CD4-positive, CD25-positive, alpha-beta regulatory T cell (primary cell): ENCODE results near the gene FAM222B. TPM values are rescaled to one million over a fixed set of nuclear protein-coding genes. Genes with fewer than 3 reads are reported as not detected.

Source experiments
- ATAC-seq, 2 donors: fragments of 150-1000 bp; cut with Tn5 transposase; one replicate each; pipeline ENCODE4 v1.10.0; 2021; ENCODE audit warnings: low read depth in 2 of 2, moderate number of reproducible peaks in 2 of 2, moderate library complexity in 1 of 2
- DNase-seq, 3 donors: peaks; one replicate each; pipeline versions ENCODE4 v3.0.0 to v3.0.0-alpha.2; 2012 to 2022; ENCODE audit warnings: mixed read lengths in 1 of 3
- H3K27ac ChIP-seq: one replicate; pipeline ENCODE4 v1.7.0; 2013; ENCODE audit warnings: mild to moderate bottlenecking, low read length; ENCODE audit not compliant: insufficient read depth, poor library complexity, severe bottlenecking
- H3K27me3 ChIP-seq: one replicate; pipeline ENCODE4 v1.7.0; 2013; ENCODE audit warnings: low read length; ENCODE audit not compliant: control insufficient read depth, insufficient read depth
- H3K36me3 ChIP-seq: one replicate; pipeline ENCODE4 v1.7.0; 2013; ENCODE audit warnings: mild to moderate bottlenecking, low read length, moderate library complexity; ENCODE audit not compliant: control insufficient read depth, insufficient read depth
- H3K4me1 ChIP-seq: 2 replicates; pipeline ENCODE4 v1.7.0; 2013; ENCODE audit warnings: mild to moderate bottlenecking, low read length; ENCODE audit not compliant: insufficient read depth, control insufficient read depth, poor library complexity, severe bottlenecking
- H3K4me3 ChIP-seq: one replicate; pipeline ENCODE4 v1.7.0; 2013; ENCODE audit warnings: low read depth, mild to moderate bottlenecking, low read length, moderate library complexity
- H3K9me3 ChIP-seq, 2 experiments: 1 replicate in 1 of 2; 2 replicates in 1 of 2; pipeline ENCODE4 v1.7.0; 2013; ENCODE audit warnings: low read length in 2 of 2, mild to moderate bottlenecking in 1 of 2, moderate library complexity in 1 of 2; ENCODE audit not compliant: control insufficient read depth in 2 of 2
- H3K27ac Mint-ChIP-seq, 3 donors: one replicate each; pipeline ENCODE4 v1.8.0; 2020 to 2022; ENCODE audit warnings: mild to moderate bottlenecking in 3 of 3, mixed read lengths in 3 of 3, moderate library complexity in 2 of 3
- H3K27me3 Mint-ChIP-seq: one replicate; pipeline ENCODE4 v1.8.0; 2022; ENCODE audit warnings: mild to moderate bottlenecking, mixed read lengths
- H3K36me3 Mint-ChIP-seq: one replicate; pipeline ENCODE4 v1.8.0; 2020; ENCODE audit warnings: mixed read lengths
- H3K4me1 Mint-ChIP-seq, 4 donors: one replicate each; pipeline ENCODE4 v1.8.0; 2020 to 2022; ENCODE audit warnings: mixed read lengths in 4 of 4, mild to moderate bottlenecking in 1 of 4
- H3K4me3 Mint-ChIP-seq, 4 donors: one replicate each; pipeline ENCODE4 v1.8.0; 2020 to 2022; ENCODE audit warnings: mild to moderate bottlenecking in 4 of 4, mixed read lengths in 4 of 4, moderate library complexity in 3 of 4
- H3K9me3 Mint-ChIP-seq, 7 donors: one replicate each; pipeline ENCODE4 v1.8.0; 2020 to 2022; ENCODE audit warnings: mixed read lengths in 7 of 7, mild to moderate bottlenecking in 3 of 7, moderate library complexity in 2 of 7
- polyA plus RNA-seq, 4 donors: library from polyadenylated mRNA; unstranded; fragments of 300-500 nt; fragmentation: Illumina TruSeq; gene quantifications; one replicate each; pipeline ENCODE4 v1.2.3, GENCODE V29; 2021
- total RNA-seq: library from RNA; stranded (reverse); gene quantifications from one replicate; pipeline ENCODE4 v1.2.3, GENCODE V29; 2022

FAM222B gene
- total and polyA plus RNA-seq, 5 donors from 2014 or later = 4.4 to 23.4 (median 12.4) TPM

- Histone ChIP-seq H3K9me3 (no peaks in the 10 kb centered on the region), H3K27ac (no peak overlapping the region), H3K27me3 (no peaks in the 10 kb centered on the region), H3K4me3 (no peak overlapping the region), H3K36me3 (no peaks in the 10 kb centered on the region), H3K4me1 (peaks cover 5% of the 10 kb centered on the region)
- H3K36me3 Mint-ChIP-seq = peaks cover 4% of the 10 kb centered on the region
- H3K4me3 Mint-ChIP-seq = no peak overlapping the region
- no peaks in the 10 kb centered on the region for H3K9me3 Mint-ChIP-seq
- DNase-seq (no peak), ATAC-seq (no peak)
- H3K27me3 Mint-ChIP-seq = no peaks in the 10 kb centered on the region
- H3K4me1 Mint-ChIP-seq = peaks cover 2 to 4% (median 3%) of the 10 kb centered on the region in 4 donors
- no peak overlapping the region for H3K27ac Mint-ChIP-seq
These were observed 23.6 kb upstream of the FAM222B start for GRCh38 chr17:28865946-28866752.

GRCh38 chr17:28864991-28865849 lies 22.6 kb upstream of the FAM222B start:
- no peaks in the 10 kb centered on the region for H3K9me3 Mint-ChIP-seq
- H3K4me1 Mint-ChIP-seq = no peaks in the 10 kb centered on the region
- H3K36me3 ChIP-seq = peaks cover 6% of the 10 kb centered on the region
- no peaks in the 10 kb centered on the region for H3K9me3 ChIP-seq
- H3K27me3 Mint-ChIP-seq = no peaks in the 10 kb centered on the region
- no peak overlapping the region for H3K27ac Mint-ChIP-seq
- no peak for DNase-seq
- no peak overlapping the region for H3K4me3 ChIP-seq
- no peaks in the 10 kb centered on the region for H3K27me3 ChIP-seq
- H3K4me1 ChIP-seq = no peaks in the 10 kb centered on the region
- H3K27ac ChIP-seq = no peak overlapping the region
- peak overlapping the region in 1 of 4 donors; percentile 49 for H3K4me3 Mint-ChIP-seq
- peaks cover 7% of the 10 kb centered on the region for H3K36me3 Mint-ChIP-seq
- no peak for ATAC-seq

- DNase-seq = no peak
- no peaks in the 10 kb centered on the region for H3K27me3 Mint-ChIP-seq
- Histone ChIP-seq H3K9me3 (no peaks in the 10 kb centered on the region), H3K4me3 (no peak overlapping the region), H3K27ac (no peak overlapping the region), H3K4me1 (no peaks in the 10 kb centered on the region), H3K27me3 (no peaks in the 10 kb centered on the region), H3K36me3 (peaks cover 11% of the 10 kb centered on the region)
- H3K36me3 Mint-ChIP-seq = peaks cover 11% of the 10 kb centered on the region
- no peaks in the 10 kb centered on the region for H3K4me1 Mint-ChIP-seq
- H3K4me3 Mint-ChIP-seq = no peak overlapping the region
- H3K9me3 Mint-ChIP-seq = no peaks in the 10 kb centered on the region
- no peak overlapping the region for H3K27ac Mint-ChIP-seq
- ATAC-seq = no peak
These were observed 21.4 kb upstream of the FAM222B start for GRCh38 chr17:28863953-28864352.

GRCh38 chr17:28862561-28862960 lies 20.0 kb upstream of the FAM222B start:
- Mint-ChIP-seq H3K36me3 (peaks cover 21% of the 10 kb centered on the region), H3K9me3 (no peaks in the 10 kb centered on the region), H3K4me3 (peak overlapping the region in 1 of 4 donors; percentile 52), H3K27ac (peak overlapping the region in 1 of 3 donors; percentile 76), H3K27me3 (no peaks in the 10 kb centered on the region), H3K4me1 (no peaks in the 10 kb centered on the region)
- no peak overlapping the region for H3K27ac ChIP-seq
- no peak for ATAC-seq
- H3K27me3 ChIP-seq = no peaks in the 10 kb centered on the region
- DNase-seq = no peak
- no peaks in the 10 kb centered on the region for H3K4me1 ChIP-seq
- H3K4me3 ChIP-seq = no peak overlapping the region
- H3K9me3 ChIP-seq = no peaks in the 10 kb centered on the region
- peaks cover 25% of the 10 kb centered on the region for H3K36me3 ChIP-seq

- peak overlapping the region in 2 of 4 donors; percentile 28 to 52 for H3K4me3 Mint-ChIP-seq
- H3K27ac Mint-ChIP-seq = peak overlapping the region in 2 of 3 donors; percentile 26 to 59
These were observed 19.0 kb upstream of the FAM222B start for GRCh38 chr17:28861393-28862203.

GRCh38 chr17:28860363-28860808 lies 17.8 kb upstream of the FAM222B start:
- Histone ChIP-seq H3K4me1 (peaks cover 5% of the 10 kb centered on the region), H3K9me3 (no peaks in the 10 kb centered on the region), H3K36me3 (peaks cover 25% of the 10 kb centered on the region), H3K27me3 (no peaks in the 10 kb centered on the region), H3K4me3 (no peak overlapping the region), H3K27ac (no peak overlapping the region)
- H3K36me3 Mint-ChIP-seq = peaks cover 21% of the 10 kb centered on the region
- peak overlapping the region in 1 of 4 donors; percentile 23 for H3K4me3 Mint-ChIP-seq
- no peak overlapping the region for H3K27ac Mint-ChIP-seq
- peaks cover 0 to 5% (median 2%) of the 10 kb centered on the region in 4 donors for H3K4me1 Mint-ChIP-seq
- ATAC-seq = no peak
- H3K9me3 Mint-ChIP-seq = no peaks in the 10 kb centered on the region
- no peak for DNase-seq
- H3K27me3 Mint-ChIP-seq = no peaks in the 10 kb centered on the region

More at GRCh38 chr17:28861393-28862203, 19.0 kb upstream of the FAM222B start:
- ATAC-seq (no peak), DNase-seq (no peak)
- Histone ChIP-seq H3K4me3 (no peak overlapping the region), H3K4me1 (no peaks in the 10 kb centered on the region), H3K27me3 (no peaks in the 10 kb centered on the region), H3K27ac (no peak overlapping the region), H3K36me3 (peaks cover 25% of the 10 kb centered on the region), H3K9me3 (no peaks in the 10 kb centered on the region)
- Mint-ChIP-seq H3K4me1 (no peaks in the 10 kb centered on the region), H3K9me3 (no peaks in the 10 kb centered on the region), H3K36me3 (peaks cover 21% of the 10 kb centered on the region), H3K27me3 (no peaks in the 10 kb centered on the region)

GRCh38 chr17:28858801-28859355 lies 16.3 kb upstream of the FAM222B start:
- H3K4me1 Mint-ChIP-seq = peaks cover 0 to 18% (median 12%) of the 10 kb centered on the region in 4 donors
- no peaks in the 10 kb centered on the region for H3K9me3 ChIP-seq
- no peak overlapping the region for H3K27ac ChIP-seq
- peaks cover 17% of the 10 kb centered on the region for H3K4me1 ChIP-seq
- no peak overlapping the region for H3K4me3 ChIP-seq
- H3K27me3 Mint-ChIP-seq = no peaks in the 10 kb centered on the region
- no peak for DNase-seq
- H3K9me3 Mint-ChIP-seq = no peaks in the 10 kb centered on the region
- peak overlapping the region in 1 of 4 donors; percentile 25 for H3K4me3 Mint-ChIP-seq
- peaks cover 25% of the 10 kb centered on the region for H3K36me3 ChIP-seq
- H3K27me3 ChIP-seq = no peaks in the 10 kb centered on the region
- peaks cover 21% of the 10 kb centered on the region for H3K36me3 Mint-ChIP-seq
- ATAC-seq = no peak
- H3K27ac Mint-ChIP-seq = no peak overlapping the region
